ENCODE results near the gene MMS19.
A peak's percentile ranks its signal among the peaks of the same experiment; 100 is the strongest.

DNA sequence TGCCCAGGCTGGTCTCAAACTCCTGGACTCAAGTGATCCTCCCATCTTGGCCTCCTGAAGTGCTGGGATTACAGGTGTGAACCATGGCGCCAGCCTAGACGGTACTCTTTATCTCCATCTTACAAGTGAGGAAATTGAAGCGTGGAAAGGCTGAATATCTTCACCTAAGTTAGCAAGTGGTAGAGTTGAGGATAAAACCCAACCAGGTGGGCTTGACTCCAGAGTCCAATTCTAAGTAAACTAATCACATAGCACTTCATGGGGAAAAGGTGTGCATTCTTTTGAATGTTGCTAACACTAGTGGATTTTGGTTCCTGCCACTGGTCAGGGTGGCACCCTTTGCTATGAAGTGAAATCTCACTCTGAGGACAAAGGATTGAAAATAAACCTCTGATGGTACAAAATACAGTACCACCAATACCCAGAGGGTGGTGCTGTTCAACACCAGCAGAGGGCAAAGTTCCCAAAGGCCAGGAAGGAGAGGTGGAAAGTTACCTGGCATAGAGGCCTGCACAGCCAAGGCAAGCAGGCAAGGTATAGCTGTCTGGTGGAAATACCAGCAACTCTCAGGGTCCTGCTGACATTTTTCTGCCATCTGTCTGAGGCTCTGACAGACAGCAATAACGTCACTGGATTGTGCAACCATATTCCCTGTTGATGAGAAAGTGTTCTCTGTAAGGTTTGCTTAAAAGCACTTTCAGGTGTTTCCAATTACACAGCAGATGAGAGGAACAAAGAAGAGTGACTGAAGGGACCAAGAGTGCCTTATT, 34.7 kb downstream of the MMS19 start:
- TF ChIP-seq, protein P1, sequence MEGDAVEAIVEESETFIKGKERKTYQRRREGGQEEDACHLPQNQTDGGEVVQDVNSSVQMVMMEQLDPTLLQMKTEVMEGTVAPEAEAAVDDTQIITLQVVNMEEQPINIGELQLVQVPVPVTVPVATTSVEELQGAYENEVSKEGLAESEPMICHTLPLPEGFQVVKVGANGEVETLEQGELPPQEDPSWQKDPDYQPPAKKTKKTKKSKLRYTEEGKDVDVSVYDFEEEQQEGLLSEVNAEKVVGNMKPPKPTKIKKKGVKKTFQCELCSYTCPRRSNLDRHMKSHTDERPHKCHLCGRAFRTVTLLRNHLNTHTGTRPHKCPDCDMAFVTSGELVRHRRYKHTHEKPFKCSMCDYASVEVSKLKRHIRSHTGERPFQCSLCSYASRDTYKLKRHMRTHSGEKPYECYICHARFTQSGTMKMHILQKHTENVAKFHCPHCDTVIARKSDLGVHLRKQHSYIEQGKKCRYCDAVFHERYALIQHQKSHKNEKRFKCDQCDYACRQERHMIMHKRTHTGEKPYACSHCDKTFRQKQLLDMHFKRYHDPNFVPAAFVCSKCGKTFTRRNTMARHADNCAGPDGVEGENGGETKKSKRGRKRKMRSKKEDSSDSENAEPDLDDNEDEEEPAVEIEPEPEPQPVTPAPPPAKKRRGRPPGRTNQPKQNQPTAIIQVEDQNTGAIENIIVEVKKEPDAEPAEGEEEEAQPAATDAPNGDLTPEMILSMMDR (conservative IDR thresholded peaks at IDR 0.05; ENCODE audit: low read depth, low read length) = peak; percentile 84
- no peak for TF ChIP-seq EZH2 (IDR thresholded peaks at IDR 0.05; ENCODE audit: borderline replicate concordance, low read depth, low read length, poor library complexity, severe bottlenecking)

All from A673 (cell line).